Immature natural killer cell (primary cell): Measurements from ENCODE around the gene SIGLEC10. TPM values are rescaled to one million over a fixed set of nuclear protein-coding genes. Genes with fewer than 3 reads are reported as not detected.

Experiments used
- DNase-seq, 3 donors: peaks; one replicate each; pipeline ENCODE4 v3.0.0; 2022; ENCODE audit warnings: mixed read lengths in 1 of 3
- H3K27ac Mint-ChIP-seq, 6 donors: one replicate each; pipeline ENCODE4 v1.8.0; 2020; ENCODE audit warnings: mixed read lengths in 6 of 6, mild to moderate bottlenecking in 5 of 6, inconsistent platforms in 4 of 6, moderate library complexity in 3 of 6
- H3K27me3 Mint-ChIP-seq, 3 donors: one replicate each; pipeline ENCODE4 v1.8.0; 2020 to 2021; ENCODE audit warnings: low read depth in 3 of 3, mild to moderate bottlenecking in 3 of 3, mixed read lengths in 3 of 3, moderate library complexity in 3 of 3, inconsistent platforms in 1 of 3
- H3K36me3 Mint-ChIP-seq, 3 donors: one replicate each; pipeline ENCODE4 v1.8.0; 2020; ENCODE audit warnings: mixed read lengths in 3 of 3, inconsistent platforms in 2 of 3, mild to moderate bottlenecking in 2 of 3
- H3K4me1 Mint-ChIP-seq, 2 donors: one replicate each; pipeline ENCODE4 v1.8.0; 2020; ENCODE audit warnings: inconsistent platforms in 2 of 2, mild to moderate bottlenecking in 2 of 2, mixed read lengths in 2 of 2, moderate library complexity in 1 of 2
- H3K4me3 Mint-ChIP-seq, 5 donors: one replicate each; pipeline ENCODE4 v1.8.0; 2020; ENCODE audit warnings: mild to moderate bottlenecking in 5 of 5, mixed read lengths in 5 of 5, inconsistent platforms in 3 of 5, moderate library complexity in 3 of 5
- H3K9me3 Mint-ChIP-seq, 6 donors: one replicate each; pipeline ENCODE4 v1.8.0; 2020; ENCODE audit warnings: mild to moderate bottlenecking in 6 of 6, mixed read lengths in 6 of 6, inconsistent platforms in 4 of 6, moderate library complexity in 3 of 6
- polyA plus RNA-seq, 3 donors: library from polyadenylated mRNA; unstranded; fragments of 300-500 nt; fragmentation: Illumina TruSeq; gene quantifications; one replicate each; pipeline ENCODE4 v1.2.3, GENCODE V29; 2021

SIGLEC10 gene
- polyA plus RNA-seq, 3 donors from 2014 or later = 0.09 to 1.8 (median 0.39) TPM

DNA sequence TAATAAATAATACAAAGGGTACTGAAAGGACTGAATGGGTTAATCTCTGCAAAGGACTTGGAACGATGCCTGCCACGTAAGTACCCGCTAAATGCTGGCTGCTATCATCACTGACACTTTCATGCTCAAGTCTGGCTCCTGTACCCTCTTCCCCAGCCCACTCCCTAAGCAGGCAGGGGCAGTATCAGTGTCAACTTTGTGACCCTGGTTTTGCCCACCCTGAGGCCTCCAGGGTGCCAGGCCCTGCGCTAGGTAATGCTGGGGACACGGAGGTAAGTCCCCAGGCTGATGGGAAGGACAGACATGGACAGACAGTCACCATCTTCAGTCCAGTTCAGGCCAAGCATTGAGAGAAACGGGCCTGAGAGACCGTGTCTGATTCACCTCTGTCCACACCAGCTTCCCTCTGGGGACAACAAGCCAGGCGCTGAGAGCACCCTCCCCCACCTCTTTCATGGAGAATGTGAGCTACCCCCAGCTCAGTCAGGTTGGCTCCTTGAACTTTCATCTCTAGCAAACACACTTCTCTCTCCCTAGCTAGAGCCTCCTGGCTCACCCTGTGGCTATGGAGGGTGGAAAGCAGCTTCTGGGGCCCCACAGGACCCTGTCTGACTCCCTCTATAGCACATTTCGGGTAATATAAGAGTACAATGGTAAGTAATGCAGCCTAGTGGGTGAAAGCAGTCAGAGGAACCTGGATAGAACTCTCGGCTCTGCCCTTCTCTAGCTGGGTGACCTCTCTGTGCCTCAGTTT, 52.1 kb downstream of the SIGLEC10 start:
- Mint-ChIP-seq H3K36me3 (peaks cover 4 to 9% (median 4%) of the 10 kb centered on the region in 3 donors), H3K4me1 (peaks cover 42 to 67% of the 10 kb centered on the region in 2 donors), H3K27ac (peak overlapping the region; percentile 94 to 100 (median 100)), H3K9me3 (no peaks in the 10 kb centered on the region), H3K4me3 (peak overlapping the region; percentile 94 to 100 (median 98)), H3K27me3 (peaks cover 21 to 34% (median 23%) of the 10 kb centered on the region in 3 donors)
- peak in 1 of 3 donors; percentile 32 for DNase-seq

DNA sequence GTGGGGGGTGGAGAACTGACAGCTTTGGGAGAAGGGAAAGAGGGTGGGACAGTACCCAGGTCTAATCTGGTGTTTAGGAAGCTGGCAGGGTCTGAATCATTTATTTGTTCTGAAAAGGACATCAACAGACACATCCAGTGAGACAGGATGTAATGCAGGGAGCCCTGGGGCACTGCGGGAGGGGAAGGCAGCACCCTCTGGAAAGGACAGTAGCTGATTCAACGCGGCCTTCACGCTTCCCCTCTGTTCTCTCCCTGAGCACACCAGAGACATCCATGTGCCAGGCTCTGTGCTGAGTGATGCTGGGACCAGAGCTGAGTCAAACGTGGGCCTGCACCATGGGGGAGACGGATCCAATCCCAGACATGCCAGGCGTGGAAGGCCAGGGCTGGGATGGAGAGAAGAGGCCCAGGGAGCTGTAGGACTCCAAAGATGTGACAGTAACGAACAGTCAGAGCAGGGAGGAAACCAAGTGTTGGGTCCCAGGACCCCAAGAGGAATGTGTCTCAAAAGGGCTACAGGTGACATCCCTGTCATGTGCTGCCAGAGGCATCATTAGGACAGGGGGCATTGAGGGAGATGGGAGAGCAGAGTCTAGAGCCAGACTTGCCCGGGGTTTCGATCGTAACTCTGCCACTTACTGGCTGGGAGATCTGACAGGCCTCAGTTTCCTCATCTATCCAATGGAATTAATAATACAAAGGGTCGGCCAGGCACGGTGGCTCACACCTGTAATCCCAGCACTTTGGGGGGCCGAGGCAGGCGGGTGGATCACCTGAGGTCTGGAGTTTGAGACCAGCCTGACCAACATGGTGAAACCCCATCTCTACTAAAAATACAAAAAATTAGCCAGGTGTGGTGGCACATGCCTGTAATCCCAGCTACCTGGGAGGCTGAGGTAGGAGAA, 53.0 kb downstream of the SIGLEC10 start:
- peaks cover 0 to 7% (median 0%) of the 10 kb centered on the region in 3 donors for H3K36me3 Mint-ChIP-seq
- H3K4me1 Mint-ChIP-seq = peaks cover 39 to 62% of the 10 kb centered on the region in 2 donors
- no peaks in the 10 kb centered on the region for H3K9me3 Mint-ChIP-seq
- peaks cover 20 to 30% (median 21%) of the 10 kb centered on the region in 3 donors for H3K27me3 Mint-ChIP-seq
- DNase-seq = no peak
- H3K27ac Mint-ChIP-seq = peak overlapping the region in 5 of 6 donors; percentile 6 to 80 (median 58)
- H3K4me3 Mint-ChIP-seq = peak overlapping the region in 4 of 5 donors; percentile 23 to 62 (median 44)

DNA sequence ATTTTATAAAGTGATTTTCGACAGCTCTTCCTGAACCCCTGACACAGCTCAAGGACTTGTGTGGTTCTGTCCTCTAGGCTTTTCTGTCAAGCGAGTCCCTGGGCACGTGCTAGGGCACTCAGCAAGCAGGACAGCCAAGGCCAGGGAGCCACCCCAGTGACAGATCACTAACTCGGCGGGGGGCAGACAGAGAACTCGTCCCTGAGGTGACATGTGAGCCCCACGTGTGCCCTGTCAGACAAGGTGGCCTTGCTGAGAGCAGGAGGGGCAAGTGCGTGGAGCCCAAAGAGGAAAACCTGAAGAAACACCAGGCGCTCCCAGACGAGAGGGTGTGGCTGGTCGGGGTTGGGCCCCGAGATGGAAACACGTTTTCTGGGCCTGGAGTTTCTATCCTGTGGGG, 56.2 kb downstream of the SIGLEC10 start:
- Mint-ChIP-seq H3K9me3 (peaks cover 0 to 1% (median 0%) of the 10 kb centered on the region in 6 donors), H3K4me3 (no peak overlapping the region), H3K27ac (no peak overlapping the region), H3K27me3 (peaks cover 2 to 7% (median 4%) of the 10 kb centered on the region in 3 donors), H3K4me1 (peaks cover 27 to 41% of the 10 kb centered on the region in 2 donors), H3K36me3 (peaks cover 0 to 8% (median 6%) of the 10 kb centered on the region in 3 donors)
- no peak for DNase-seq

Other genes with a start within 250 kb of the SIGLEC10 start
- 10 to 100 TPM in 2 of 3 donors, 1 to 10 TPM in 1; 3.5 to 17.4 (median 10.3) TPM for gene CD33, start 192.6 kb downstream of the SIGLEC10 start, polyA plus RNA-seq
- gene SIGLECL1, start 166.6 kb downstream of the SIGLEC10 start, polyA plus RNA-seq = not detected
- not detected for gene IGLON5, start 106.0 kb downstream of the SIGLEC10 start, polyA plus RNA-seq
- gene VSIG10L, start 75.5 kb downstream of the SIGLEC10 start, polyA plus RNA-seq = under 1 TPM in 1 of 3 donors, not detected in 2; 0.38 TPM
- 10 to 100 TPM; 49.9 to 74.4 (median 69.3) TPM for gene ETFB, start 51.3 kb downstream of the SIGLEC10 start, polyA plus RNA-seq
- under 1 TPM in 1 of 3 donors, not detected in 2; 0.83 TPM for gene CLDND2, start 48.6 kb downstream of the SIGLEC10 start, polyA plus RNA-seq
- gene NKG7, start 45.0 kb downstream of the SIGLEC10 start, polyA plus RNA-seq = 1,000 to 10,000 TPM; 7,925 to 8,923 (median 8,385) TPM
- gene LIM2, start 29.7 kb downstream of the SIGLEC10 start, polyA plus RNA-seq = 10 to 100 TPM; 19.2 to 40.0 (median 37.9) TPM
- 1 to 10 TPM in 2 of 3 donors, not detected in 1; 1.7 to 3.8 TPM for gene C19orf84, start 27.1 kb downstream of the SIGLEC10 start, polyA plus RNA-seq
- not detected for gene SIGLEC8, start 40.8 kb upstream of the SIGLEC10 start, polyA plus RNA-seq
- not detected for gene CEACAM18, start 60.9 kb upstream of the SIGLEC10 start, polyA plus RNA-seq
- gene SIGLEC12, start 84.2 kb upstream of the SIGLEC10 start, polyA plus RNA-seq = not detected
- gene SIGLEC6, start 114.0 kb upstream of the SIGLEC10 start, polyA plus RNA-seq = under 1 TPM in 2 of 3 donors, not detected in 1; 0.39 to 0.68 TPM
- 1 to 10 TPM in 1 of 3 donors, under 1 TPM in 2; 0.79 to 2.2 (median 0.81) TPM for gene ZNF175, start 153.6 kb upstream of the SIGLEC10 start, polyA plus RNA-seq
- under 1 TPM in 1 of 3 donors, not detected in 2; 0.49 TPM for gene SIGLEC5, start 212.8 kb upstream of the SIGLEC10 start, polyA plus RNA-seq
- 1 to 10 TPM in 1 of 3 donors, under 1 TPM in 2; 0.12 to 1.9 (median 0.99) TPM for gene SIGLEC14, start 229.2 kb upstream of the SIGLEC10 start, polyA plus RNA-seq